ENCODE results near the gene PGS1.

The PGS1 gene

DNA sequence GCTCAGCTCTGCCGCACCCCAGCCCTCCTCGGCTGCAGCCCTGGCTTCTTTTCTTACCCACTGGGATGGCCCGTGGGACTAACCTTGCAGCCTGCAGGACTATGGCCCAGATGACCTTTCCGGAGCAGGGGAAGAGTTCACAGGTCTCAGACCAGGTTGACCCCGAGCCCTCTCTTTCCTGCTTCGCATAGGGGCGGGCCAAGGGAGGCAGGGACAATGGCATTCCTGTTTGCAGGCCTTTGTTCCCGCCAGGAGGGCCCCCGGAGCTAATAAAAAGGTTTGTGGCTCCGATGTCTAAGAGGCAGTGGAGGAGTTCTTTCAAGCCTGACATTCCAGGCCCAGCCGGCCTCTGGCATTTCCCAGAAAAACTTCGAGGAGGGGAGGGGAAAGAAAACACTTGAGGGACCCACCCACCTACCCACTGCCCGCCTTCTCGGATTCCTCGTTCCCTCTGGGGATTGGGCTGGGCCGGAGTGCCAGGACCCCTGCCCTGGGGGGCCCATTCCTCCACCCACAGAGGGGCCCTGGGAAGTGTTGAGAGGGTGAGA is 12.8 kb upstream of the PGS1 start:
- no peak for DNase-seq (ENCODE audit: low spot score)

DNA sequence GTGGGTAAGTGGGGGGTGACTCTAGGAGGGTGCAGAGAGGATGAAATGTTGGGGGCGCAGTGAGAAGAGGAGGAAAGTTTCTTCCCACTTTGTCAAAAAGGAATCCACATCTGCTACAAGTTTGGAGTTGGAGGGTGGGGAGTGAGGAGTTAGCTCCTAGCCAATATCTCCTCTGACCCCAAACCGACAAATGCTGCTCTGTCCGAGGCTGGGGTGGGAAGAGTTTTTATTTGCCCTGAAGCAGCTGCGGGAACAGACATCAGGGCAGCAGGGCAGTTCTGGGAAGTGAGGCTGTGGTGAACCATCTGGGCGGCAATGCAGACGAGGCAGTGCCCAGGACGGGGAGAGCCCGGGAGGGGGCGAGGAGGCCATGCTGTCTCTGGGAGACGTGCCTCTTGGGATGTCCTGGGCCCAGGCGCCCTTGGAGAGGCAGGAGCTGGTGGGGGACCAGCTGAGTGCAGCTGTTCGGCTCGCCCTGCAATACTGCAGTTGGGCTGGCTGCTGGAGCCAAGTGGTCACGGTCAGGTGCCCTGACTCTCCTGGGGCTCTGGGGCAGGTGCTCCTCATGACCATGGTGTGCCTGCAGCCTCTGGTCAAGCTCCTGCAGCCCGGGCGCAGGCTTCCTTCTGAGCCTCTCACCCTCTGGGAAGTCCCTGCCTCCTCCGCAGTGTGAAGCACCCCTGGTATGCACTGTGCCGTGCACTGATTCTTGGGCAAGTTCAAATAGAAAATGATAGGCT is 12.2 kb upstream of the PGS1 start:
- no peak for DNase-seq (ENCODE audit: low spot score)

DNA sequence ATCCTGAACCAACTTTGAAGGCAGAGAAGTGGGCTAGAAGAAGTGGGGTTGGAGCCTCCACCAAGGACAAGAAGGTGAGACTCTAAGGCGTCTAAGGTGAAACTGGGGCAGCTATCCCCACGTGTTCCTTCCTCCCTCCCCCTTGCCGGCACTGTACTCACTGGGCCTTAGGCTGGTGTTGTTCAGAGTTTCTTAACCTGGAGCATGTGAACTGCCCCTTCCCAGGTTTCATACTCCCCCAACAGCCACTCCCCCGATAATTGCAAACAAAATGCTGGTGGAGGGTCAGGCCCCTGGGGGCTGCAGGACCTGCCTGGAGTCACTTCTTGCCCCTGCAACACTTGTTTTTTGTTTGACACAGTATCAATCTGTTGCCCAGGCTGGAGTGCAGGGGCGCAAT is 11.3 kb upstream of the PGS1 start:
- DNase-seq (ENCODE audit: low spot score): no peak

DNA sequence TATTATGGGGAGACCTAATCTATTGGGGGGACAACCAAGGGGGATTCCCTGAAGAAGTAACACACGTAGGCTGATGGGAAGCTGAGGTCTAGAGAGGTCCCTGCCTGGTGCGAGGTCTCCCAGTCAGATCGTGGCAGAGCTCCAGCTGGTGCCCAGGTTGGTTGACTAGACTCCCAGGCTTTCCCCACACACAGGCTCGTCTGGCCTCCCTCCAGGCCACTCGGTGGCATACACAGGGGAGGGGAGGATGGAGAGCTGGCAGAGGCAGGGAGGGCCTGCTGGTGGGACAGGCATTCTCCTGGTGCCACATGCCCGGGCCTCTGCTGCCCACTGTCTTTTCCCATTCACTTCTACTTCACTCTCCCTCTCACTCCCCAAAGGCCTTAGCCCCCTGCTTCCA is 10.1 kb upstream of the PGS1 start:
- DNase-seq (ENCODE audit: low spot score): no peak

DNA sequence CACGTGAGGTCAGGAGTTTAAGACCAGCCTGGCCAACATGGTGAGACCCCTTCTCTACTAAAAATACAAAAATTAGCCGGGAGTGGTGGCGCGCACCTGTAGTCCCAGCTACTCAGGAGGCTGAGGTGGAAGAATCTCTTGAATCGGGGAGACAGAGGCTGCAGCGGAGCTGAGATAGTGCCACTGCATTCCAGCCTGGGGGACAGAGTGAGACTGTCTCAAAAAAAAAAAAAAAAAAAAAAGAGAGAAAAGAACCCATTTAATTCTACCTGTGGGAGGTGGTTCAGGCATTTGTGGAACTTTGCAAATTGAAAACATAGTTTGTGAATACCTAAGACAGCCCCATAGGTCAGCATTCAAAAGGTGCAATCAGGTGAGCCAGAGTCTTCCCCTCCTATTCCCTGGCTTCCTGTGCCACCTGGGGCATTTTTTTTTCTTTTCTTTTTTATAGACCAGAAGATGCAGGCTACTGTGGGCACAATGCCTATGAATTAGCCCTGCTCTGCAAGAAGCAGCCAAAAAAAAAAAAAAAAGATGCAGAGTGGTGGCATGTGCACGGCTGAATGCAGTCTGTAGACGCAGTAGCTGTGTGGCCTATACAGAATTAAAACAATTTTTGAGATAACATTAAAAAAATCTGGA is 9.5 kb upstream of the PGS1 start:
- no peak for DNase-seq (ENCODE audit: low spot score)

DNA sequence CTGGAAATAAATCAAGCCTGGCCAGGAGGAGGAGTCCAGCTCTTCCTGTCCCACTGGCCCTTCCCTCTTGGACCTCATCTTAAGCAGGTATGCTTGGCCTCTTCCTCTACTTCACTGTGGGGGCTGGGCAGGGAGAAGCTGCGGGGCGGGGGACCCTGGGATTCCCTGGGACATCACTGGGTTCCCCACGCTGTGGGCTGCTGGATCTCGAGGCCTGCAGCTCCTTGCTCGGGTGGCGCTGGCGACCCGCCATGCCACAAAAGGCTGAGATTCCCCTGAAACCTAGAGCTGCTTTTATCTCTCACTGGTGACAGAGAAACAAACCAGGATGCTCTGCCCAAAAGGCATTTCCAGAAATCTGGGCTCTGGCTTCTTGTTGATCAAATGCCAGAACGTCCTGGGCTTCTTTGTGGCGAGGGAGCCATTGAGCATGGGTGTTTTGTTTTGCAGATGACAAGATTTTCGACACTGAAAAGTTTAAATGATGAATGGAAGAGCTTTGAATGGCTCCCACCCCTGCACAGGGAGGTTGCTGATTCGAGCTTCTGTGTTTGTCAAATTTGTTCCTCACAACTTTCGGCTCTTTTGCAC is 8.6 kb upstream of the PGS1 start:
- DNase-seq (ENCODE audit: low spot score): no peak

DNA sequence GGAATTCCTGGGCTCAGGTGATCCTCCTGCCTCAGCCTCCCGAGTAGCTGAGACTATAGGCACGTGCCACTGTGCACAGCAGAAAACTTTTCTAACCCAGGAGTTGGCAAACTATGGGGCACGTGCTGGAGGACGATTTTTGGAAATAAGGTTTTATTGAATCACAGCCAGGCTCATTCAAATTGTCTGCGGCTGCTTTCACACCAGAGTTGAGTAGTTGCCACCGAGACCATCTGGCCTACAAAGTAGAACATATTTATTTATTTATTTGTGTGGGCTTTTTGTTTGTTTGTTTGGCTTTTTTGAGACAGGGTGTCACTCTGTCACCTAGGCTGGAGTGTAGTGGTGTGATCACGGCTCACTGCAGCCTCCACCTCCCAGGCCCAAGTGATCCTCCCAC is 7.4 kb upstream of the PGS1 start:
- no peak for DNase-seq (ENCODE audit: low spot score)

DNA sequence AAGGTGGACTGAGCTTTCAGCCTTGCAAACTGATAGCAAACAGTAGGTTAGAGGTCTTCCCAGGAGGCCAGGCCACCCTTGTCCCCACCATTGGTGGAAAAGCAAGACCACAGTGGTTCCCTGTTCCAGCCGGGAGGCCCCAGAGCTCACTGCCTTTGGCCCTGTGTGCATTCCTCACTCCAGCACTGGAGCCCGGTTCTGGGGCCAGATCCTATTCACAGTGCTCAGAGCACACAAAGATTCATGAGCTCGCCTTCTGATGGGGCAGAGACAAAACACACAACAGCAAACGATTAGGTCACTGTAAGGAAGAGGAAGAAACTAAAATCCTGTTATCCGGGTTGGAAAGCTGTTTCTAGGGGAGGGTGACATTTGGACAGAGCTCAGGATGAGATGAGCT is 5.6 kb upstream of the PGS1 start:
- no peak for DNase-seq (ENCODE audit: low spot score)

DNA sequence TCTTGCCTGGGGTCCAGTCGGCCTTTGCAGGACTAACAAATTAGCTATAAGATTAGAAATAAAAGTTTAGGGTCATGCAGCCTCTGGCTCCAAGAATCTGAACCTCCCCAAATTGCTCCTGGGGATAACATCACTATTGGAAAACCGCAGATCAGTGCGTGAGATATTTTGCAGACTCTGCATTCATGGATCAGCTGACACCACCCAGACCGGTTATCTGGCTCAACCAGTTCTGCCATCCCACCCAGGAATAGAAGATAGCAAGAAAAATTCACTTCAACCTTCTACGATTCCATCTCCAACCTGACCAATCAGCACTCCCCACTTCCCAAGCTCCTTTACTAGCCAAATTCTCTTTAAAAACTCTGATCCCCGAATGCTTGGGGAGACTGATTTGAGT is 4.3 kb upstream of the PGS1 start:
- no peak for DNase-seq (ENCODE audit: low spot score)

DNA sequence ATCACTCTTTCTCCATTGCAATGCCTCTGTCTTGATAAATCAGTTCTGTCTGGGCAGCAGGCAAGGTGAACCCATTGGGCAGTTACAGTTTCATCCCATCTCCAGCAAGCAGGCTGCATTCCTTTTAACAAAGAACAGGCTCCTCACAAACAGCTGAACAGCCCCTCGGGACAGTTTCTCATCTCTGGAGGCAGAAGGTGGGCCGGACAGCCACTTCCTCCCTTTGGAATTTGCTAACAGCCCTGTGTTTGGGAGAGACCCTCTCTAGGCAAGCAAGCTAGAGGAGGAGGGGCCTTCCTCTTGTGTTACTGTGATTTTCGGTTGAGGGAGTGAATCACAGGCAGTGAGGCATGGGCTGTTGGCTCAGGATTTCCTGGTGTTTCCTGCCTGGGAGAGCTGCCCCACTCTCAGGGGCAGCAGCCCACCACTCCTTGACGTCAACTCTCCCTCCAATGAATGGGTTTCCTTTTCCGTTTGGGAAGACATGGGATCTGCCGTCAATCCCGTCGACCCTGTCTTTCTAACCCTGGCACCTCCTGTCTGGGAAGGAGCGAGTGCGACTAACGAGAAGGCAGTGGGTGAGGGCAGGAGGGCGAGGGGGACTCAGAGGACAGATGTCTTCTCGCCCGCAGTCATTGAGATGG is 3.7 kb upstream of the PGS1 start:
- DNase-seq (ENCODE audit: low spot score): no peak

DNA sequence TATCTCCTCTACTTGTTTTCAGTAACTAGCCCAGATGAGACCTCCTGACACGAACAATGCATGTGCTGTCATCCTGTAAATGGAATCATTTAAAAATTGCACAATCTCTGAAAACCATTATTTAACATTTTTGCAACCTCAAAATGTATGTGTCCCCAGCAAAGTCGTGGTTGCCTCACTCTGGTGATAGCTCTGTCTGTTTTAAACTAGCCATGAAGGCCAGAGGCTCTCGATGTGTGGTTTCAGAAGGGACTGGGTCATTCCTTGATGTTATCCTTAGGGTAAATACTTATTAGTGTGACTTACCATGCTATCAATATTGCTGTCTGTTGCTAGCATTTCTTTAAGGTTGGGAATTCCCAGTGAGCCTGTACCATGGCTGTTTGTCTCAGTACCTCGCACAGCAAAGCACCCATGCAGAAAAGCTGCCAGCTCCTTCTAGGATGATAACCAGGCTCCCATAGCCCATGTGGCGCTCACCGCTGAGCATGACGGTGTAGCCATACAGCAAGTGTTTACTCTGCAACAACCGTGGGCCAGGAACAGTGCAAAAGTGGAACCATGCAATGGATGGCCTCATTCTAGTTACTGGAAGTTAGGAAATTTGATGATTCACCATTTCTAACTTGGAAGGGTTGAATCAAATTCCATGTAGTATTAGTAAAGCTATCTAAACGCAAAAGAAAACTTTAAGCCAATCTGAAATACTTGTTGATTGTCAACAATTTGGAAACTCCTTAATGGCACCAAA is 2.9 kb upstream of the PGS1 start:
- DNase-seq (ENCODE audit: low spot score): no peak

DNA sequence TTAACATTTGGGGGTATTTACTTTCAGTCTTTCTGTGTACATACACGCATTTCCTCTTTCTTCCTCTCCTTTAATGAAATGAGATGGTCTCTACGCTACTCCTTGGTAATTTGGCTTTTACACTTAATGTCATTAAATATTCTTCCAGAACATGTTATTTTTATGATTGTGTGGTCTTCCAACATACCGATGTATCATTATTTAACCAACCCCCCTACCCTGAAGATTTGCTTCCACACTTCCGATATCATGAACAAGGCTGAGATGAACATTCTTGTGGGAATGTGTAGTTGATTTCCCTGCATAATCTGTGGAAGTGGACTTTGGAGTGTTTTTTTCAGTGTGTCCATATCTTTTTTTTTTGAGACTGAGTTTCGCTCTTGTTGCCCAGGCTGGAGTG is 2.3 kb upstream of the PGS1 start:
- no peak for DNase-seq (ENCODE audit: low spot score)

DNA sequence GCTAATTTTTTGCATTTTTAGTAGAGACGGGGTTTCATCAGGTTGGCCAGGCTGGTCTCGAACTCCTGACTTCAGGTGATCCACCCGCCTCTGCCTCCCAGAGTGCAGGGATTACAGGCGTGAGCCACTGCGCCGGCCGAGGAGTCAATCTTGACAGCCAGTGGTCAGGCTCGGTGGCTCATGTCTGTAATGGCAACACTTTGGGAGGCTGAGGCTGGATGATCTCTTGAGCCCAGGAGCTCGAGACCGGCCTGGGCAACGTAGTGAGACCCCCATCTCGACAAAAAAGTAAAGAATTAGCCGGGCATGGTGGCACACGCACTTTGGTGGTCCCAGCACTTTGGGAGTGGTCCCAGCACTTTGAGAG is 608 bp upstream of the PGS1 start:
- no peak for DNase-seq (ENCODE audit: low spot score)

DNA sequence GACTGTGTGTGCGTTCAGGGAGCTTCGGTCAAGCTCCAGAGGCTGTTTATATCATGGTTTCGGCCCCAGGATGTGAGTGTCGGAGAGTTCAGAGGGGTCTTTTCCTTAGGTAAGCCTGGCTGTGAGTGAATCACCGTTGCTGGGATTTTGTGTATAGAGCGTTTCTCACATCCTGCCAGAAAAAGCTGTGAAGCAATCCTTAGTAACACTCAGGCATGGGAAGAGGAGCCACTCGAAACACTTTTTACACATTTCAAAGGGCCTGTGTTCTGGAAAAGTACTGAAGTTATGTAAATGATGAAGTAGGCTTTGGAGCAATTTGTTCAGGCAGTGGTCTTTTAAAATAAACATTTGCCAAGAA is 662 bp downstream of the PGS1 start:
- DNase-seq (ENCODE audit: low spot score): no peak

DNA sequence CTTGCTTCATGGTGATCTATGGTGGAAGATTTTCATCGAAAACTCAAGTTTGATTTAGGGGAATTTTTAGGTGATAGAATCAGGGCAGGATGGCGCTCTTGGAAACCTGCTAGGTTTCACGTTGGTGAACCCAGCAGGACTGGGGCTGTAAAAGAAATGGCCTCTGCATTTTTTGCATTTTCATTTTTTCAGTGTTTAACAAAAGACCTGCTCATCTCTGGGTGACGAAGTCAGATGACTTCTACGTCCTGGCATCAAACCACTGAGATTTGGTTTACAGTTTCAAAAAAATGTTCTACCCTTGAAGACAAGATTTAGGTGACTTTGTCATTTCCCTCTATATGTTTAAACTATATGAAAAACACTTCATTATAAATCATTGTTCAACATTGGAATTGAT is 1.9 kb downstream of the PGS1 start:
- no peak for DNase-seq (ENCODE audit: low spot score)

DNA sequence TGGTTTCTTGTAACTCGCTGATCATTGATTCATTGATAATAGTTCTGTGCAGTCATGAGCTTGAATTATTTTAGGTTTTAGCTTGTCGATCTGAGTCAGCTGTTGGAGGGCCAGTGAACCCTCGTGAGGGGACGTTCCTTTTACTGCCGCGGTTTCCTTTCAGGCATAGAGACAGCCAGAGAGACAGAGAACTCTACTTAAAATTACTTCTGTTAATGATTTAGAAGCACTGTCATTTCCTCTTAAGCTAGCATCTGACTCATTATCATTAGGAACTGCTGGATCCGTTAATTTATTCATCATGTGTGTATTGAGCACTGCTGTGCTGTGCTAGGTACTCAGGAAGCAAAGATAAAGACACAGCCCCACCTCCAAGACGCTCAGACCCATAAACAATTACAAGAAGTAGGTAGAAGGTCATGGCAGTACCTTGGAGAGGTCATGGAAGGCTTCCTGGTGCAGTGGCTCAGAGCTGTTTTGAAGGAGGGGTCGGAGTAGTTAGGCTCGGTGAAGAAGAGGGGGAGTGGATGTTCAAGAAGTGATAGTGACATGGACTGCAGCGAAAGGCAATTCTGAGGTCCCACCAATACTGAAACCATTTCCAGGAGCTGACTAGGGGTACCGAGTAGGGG is 3.3 kb downstream of the PGS1 start:
- DNase-seq (ENCODE audit: low spot score): peak; percentile 10

DNA sequence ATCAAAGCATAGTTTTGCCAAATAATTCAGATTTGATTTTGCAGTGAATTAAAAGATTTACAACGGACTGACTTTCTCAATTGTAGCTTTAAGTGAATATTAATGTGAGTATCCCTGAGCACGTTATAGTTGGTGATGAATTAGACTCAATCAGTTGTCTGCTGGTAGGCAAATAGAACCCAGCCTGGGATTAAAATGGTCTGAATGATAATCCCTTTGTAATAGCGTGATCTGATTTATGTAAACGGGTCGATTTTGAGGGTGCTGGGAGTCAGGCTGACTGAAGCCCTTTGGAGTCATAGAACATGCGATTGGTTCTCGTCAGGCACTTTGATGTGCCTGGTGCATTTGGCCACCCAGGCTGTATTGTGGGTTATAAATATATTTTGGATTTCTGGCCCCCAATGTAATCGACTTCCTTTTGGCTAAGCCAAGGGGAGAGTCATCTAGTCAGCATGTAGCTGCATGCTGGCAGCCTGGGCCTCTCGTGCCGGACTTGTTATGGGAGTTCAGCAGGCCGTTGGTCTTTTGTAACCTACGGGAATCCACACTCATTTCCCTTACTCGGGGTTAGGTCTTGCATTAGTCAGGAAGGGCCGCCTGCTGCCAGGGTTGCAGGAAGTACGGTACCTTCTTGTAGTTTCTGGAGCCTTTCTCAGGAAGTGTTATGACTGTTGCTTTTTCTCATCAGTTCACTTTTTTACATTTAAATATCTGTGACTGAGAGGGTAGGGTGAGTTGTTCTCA is 5.4 kb downstream of the PGS1 start:
- DNase-seq (ENCODE audit: low spot score): no peak

DNA sequence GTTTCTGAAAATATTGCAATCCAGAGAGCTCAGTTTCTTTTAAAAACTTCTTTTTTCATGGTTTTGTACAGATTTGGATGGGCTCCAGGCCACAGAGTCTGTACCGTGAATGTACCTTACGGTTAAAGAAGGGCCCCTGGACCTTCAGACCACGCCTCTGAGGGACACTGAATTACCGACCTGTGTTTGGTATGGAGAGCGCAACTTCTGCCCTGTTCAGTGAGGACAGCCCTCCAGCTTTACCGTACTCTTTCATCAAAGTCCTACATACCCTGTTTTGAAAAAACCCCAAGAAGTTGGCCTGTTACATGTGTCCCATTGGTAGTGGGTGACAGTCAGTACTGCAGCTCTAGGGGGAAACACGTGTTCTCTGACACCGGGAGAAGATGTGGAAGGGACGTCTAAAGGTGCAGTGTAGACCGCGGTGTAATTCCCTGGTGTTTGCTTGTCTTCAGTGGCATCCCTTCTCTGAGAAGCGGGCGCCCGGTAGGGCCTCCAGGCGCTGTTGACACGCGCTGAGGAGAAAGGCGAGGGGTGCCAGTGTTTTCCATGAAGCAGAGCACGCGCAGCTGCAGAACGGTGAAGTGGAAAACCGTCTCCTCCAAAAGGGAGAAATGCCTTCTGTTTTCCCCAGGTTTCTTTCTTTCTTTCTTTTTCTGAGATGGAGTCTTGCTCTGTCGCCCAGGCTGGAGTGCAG is 6.2 kb downstream of the PGS1 start:
- DNase-seq (ENCODE audit: low spot score): no peak

DNA sequence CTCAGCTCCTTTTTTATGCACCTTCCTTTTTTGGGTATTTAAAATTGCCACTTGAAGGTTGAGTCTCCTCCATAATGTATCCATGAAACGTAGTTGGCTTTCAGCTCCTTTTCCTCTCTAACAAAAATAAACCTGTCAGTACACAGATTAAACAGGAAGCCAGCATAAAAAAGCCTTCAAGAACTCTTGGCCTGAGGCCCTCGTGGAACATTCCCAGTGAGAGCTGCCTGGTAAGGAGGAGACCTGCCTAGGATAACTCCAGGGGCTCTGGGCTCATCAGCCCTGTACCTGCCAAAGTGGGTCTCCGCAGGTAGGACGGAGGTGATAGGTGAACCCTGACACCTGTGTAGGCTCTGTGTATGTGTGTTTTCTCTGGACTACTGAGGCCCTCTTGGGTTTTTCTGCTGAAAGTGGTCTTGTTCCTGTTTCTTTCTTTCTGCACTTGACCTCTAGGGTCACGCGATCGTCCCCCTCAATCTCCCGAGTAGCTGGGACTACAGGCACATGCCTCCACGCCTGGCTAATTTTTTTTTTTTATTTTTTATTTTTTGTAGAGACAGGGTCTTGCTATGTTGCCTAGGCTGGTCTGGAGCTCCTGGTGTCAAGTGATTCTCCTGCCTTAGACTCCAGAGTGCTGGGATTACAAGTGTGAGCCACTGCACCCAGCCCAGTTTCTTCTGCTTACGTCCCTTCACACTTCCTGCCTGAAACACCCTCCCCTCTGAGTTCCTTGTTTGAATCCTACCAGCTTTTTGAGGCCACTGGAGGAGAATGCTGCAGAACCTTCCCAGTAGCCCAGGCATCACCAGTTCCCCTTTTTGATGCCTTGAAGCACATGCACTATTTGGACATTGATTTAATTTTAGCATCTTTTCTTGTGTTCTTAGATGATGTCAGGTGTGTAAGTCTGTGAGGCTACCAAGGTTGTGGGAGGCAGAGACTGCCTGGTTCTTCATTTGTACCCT is 9.8 kb downstream of the PGS1 start:
- no peak for DNase-seq (ENCODE audit: low spot score)
